GM19238 (cell line): ENCODE data around the gene TCN2.
A peak's percentile ranks its signal among the peaks of the same experiment; 100 is the strongest.
"Not testable (repeated sequence)": the region's sequence is repeated elsewhere in the genome, so short reads cannot be mapped to it uniquely, and the experiment has no call there.

Source experiments
- DNase-seq: peaks from one replicate; pipeline ENCODE4 v3.0.0; 2011; ENCODE audit warnings: low spot score; ENCODE audit not compliant: insufficient read length

TCN2 gene

DNA sequence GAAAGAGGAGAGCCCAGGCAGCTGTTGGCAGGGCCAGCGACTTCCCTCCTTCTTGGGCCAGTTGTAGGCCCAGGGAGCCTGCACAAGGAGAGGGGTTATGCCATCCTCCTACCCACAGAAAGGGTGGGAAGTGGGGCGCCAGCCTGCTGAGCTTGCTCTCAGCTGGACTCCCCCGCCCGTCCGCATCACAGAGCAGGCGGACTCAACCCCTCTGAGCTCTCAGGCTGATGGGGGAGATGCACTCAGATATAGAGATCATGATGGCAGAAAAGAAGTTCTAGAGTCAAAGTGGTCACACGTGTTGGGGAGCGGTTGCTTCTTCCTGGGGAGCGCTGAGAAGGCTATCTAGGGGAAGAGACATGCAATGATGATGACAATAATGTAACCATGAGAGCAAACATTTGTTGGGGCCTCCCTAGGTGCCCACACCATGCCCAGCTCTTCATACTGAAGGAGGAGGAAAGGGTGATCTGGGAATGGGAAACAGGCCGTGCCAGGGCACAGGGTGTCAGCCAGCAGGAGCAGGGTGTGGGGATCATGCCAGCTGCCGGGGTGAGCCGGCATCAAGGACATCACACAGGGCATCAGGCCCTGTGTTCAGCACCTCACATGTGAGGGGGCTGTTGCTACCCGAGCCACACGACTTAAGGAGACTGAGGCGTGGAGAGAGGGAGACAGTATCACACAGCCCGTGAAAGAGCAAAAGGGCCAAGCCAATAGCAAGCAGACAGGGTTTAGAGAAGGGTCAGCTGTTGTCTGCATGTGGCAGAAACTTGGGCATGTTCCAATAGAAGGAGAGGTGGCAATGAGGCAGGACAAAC lies 36.3 kb downstream of the TCN2 start:
- no peak for DNase-seq

DNA sequence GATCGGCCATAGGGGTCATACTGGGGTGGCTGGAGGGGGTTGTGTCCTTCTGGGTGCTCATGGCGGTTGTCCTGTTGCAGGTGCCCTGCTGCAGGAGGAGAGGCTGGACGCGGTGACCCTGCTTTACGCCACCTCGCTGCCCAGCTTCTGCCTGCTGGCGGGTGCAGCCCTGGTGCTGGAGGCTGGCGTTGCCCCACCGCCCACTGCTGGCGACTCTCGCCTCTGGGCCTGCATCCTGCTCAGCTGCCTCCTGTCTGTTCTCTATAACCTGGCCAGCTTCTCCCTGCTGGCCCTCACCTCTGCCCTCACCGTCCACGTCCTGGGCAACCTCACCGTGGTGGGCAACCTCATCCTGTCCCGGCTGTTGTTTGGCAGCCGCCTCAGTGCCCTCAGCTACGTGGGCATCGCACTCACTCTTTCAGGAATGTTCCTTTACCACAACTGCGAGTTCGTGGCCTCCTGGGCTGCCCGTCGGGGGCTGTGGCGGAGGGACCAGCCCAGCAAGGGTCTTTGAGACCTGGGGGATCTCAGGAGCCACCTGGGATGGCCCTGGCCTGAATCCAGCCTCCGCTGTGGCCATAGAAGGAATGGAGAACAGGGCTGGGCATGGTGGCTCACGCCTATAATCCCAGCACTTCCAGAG lies 39.7 kb downstream of the TCN2 start:
- no peak for DNase-seq

DNA sequence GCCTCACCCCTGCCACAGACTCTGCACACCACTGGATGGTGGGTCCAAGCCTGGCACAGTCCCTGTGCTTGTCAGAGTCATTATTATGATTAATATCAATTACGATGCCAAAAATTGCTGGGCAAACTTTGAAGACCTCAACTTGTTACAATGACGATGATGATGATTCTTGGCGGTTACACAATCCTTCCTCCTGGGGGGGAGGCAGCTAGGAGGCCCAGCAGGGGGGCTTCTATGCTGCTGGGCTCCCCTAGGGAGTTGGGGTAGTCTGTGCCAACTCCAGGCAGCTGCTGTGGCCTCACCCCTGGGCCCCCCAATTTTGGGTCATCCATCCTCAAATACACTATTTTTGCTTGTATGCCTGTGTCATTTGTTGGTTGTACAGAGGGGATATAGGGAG lies 40.6 kb downstream of the TCN2 start:
- DNase-seq, result no peak

DNA sequence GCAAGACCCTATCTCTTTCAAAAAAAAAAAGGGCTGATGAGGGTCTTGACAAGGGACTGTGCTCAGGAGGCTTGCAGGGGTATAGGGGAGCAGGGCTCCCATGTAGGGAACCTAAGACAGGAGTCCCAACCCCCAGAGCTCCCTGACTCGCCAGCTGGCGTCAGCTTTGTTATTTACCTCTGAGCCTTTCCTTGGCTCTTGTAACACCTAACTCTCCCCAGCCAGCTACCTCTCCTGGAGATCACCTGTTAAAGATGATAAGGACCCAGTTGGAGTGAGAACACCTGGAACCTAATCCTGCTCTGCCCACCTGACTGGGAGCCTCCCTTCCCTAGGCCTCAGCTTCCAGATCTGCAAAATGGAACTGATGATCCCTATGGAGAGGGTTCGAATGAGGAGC lies 41.9 kb downstream of the TCN2 start:
- no peak for DNase-seq

DNA sequence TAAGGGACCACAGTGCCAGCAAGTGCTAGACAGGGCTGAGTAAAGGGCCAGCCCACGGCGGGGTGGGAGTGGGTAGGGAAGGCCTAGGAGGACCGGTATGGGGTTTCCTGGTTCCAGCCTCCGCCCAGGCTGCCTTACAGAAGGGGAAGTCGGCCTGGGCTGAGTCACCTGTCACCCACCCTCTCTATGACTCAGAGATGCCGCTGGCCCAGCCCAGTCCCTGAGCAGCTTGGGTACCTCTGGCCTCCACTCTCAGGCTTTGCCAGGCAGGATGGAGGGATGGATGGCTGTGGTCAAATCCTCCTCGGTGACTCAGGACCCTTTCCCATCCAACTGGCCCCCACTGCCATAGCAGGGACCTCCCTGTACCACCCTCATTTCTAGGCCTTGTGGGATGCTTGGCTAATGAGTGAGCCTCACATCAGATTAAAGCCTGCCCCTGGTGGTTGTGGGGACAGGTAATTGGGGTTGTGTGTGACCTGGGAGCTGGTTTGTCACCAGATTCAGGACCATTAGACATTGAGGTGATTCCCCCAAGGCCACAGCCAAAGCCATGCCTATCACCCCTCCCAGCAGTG lies 42.5 kb downstream of the TCN2 start:
- peak; percentile 39 for DNase-seq

DNA sequence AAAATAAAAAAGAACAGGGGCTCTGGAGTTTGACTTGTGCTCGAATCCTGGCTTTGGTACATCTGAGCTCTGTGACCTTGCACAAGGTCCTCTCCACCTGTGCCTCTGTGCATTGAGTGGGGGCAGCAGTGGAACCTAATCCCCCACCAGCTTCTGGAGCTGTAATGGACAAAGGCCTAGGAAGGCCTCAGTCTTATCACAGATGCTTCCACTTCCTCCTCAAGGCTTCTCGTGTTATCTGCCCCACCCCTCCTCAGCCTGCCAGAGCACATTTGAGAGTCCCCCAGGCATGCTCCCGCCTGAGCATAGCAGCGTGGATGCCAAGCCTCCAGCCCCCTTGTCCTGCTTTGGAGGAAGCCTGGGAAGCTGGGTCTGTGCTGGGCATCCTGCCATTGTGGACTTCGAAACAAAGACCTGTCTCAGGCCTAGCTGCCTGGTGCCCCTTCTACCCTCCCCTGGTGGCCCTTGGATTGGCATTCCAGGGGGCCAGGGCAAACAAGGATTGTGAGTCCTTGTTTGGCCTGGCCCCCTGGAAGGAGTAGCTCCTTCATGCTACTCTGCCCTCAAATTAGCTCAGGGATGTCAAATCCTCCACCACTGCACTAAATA lies 43.6 kb downstream of the TCN2 start:
- no peak for DNase-seq

DNA sequence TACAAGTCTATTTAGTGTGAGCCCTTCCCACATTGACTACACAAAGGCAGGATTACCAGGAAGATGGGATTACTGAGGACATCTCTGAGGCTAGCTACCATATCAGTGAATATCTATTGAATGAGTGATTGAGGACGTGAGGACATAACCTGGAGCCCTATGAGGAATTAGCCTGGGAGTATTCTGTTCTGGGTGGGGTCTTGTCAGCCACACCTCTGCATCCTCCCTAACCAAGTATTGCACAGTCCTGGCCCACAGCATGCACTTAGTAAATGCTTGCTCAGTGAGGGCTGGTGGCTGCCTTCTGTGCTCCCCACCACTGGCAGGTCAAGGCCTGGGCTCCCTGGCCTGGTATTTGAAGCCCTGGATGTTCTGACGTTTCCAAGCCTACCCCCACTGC lies 45.9 kb downstream of the TCN2 start:
- DNase-seq, result no peak

DNA sequence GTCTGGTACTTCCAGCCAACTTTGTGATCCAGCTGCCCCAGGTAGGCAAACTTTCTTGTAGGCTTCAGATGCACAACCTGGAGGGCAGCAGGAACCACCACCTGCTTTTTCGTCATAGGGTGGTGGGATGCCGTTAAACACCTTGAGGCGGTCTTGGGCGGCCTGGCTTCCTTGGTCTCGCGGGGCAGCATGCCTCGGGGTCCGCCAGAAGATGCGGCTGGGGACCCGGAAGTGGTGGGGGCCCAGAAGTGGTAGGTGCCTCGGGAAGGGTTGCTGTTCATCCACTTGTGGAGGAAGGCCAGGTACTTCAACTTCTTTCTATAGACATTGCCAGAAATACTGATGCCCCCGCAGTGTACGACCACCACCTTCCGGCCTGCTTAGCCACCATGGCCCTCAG lies 47.4 kb downstream of the TCN2 start:
- no peak for DNase-seq

DNA sequence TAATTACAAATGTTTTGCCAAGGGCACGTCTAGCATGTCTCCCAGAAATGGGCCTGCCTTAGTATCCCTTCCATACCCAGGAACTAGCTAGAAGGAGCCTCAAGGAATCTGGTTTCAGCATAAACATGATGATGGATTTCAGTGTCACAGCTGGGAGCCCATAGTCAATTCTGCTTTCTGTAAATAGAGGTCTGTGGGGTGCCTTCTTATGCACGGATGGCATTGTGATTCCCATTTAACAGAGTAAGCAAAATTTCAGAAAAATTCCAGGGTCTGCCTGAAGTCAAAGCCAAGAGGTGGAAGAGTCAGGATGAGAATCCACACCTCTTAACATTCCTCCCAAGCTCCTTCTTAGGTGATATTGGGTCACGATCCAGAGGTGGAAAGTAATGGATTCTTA lies 48.6 kb downstream of the TCN2 start:
- DNase-seq, result no peak

DNA sequence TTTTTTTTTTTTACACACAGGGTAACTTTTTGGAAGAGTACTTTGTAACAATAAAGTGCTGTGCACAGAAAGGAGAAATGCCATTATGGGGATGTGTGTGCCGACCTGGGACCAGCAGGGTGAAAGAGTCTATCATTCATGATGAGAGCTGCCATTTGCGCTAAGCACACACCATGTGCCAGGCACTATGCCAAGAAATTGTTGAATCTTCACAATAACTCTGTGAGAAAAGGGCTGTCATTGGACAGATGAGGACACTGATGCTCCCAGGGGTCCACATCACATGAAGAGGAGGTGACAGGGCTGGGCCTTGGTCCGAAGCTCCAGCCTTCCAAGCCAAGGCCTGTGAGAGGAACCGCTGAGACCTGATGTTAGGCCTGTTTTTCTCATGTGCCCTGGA lies 55.1 kb downstream of the TCN2 start:
- no peak for DNase-seq

DNA sequence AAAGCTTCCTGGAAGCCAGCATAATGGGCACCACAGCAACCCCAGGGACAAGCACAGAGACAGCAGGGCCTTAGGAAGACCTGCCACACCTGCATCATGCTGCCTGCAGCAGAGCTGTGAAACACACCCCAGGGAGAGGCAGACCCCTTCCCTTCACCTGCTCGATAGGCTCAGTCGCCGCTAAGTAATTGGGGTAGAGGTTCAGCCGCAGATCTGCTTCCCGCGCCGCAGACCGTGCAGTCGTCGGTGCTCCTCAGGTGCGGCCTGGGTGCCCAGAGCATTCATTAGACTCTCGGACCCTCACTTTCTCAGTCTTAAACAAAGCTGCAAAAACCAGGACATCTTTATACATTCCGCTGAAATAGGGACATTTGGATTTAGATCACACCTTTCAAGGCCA lies 57.8 kb downstream of the TCN2 start:
- no peak for DNase-seq

DNA sequence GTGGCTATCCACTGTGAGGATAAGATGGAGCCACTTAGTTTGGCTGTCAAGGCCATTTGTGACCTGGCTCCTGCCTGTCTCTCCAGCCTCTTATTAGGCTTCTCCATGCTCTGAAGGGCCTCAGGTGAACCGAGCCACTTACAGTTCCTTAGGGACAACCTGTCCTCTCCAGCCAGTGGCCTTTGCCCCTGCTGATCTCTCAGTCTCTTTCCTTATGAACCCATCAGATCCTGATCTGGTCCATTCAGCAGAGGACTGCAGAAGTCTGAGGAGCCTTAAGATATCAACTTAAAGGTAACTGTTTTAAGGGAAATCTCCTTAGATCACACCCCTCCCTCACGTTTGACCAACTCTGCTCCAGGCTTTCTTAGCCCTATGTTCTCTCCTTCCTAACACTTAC lies 58.3 kb downstream of the TCN2 start:
- DNase-seq, result no peak

DNA sequence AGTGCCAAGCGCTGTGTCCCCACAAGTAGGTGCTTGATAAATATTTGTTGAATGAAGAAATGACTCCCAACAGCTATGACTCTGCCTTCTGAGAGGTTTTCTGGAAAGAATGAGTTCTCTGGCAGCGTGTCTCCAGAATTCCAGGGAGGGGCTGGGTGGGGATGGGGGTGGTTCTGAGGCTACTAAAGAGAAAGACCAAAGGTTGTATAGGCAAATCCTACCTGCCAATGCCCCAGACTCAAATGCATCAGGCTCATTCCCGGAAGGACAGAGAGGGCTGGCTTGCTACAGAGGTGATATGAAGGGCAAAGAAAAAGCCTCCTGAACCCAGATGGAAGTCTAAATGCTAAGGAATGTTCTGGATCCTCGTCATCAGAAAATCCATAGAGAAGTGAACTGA lies 58.8 kb downstream of the TCN2 start:
- DNase-seq, result no peak

DNA sequence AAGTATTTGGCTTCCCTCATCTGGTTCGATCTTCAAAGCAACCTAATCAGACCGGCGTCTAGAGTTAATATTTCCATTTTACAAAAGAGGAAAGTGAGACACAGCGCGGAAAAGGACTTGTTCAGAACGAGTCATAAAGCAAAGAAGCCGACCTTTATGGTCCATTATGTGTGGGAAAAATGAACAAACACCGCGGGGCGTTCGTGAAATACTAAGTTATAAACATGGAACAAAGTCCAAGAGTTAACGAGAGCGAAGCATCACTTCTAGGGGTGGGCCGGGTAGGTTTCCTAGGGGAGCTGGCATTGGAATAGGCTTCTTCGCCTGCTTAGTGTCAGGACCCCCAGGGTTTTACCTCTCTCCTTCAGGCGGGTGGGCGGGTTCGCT lies 60.1 kb downstream of the TCN2 start:
- DNase-seq, result no peak

DNA sequence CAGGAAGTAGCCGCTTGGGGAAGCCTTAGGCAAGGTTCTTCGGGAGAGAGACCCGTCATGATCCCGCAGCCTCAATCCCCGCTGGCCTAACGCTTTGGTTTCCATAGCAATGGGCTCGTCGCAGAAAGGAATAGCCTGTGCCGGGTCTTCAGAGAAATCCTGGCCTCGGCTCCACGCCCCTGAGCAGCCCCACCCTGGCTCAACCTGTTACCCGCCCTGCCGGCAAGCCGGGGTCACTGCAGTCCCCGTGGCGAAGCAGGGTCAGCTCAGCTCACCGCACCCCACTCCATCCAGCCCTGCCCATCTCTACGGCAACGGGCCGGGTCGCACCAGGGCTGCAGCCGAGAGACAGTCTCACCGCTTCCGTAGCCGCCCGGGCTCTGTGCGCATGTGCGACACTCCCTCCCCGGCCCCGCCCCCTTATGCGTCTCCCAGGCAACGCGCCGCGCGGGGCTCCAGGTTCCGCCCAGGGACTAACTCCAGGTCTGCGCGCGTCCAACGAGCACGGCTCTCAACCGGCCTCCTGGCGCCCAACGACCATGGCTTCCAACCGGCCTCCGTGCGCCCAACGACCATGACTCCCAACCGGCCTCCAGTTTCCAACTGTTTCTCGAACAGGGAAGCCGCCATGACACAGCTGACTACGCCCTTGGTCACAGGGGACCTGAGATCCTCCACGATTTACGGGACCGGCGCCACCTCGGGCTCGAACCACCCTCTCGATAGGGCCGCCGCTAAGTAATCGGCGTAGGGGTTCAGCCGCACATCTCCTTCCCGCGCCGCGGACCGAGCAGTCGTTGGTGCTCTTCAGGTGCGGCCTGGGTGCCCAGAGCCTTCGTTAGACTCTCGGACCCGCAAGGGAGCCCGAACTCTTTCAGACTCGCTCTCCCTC lies 60.8 kb downstream of the TCN2 start, which contains the start of gene DUSP18:
DUSP18 (minus strand) TSS at position 382 of the 892 bp plus-strand sequence. CDS start 3,872 bp downstream, outside the sequence.
- peak; percentile 98 for DNase-seq

DNA sequence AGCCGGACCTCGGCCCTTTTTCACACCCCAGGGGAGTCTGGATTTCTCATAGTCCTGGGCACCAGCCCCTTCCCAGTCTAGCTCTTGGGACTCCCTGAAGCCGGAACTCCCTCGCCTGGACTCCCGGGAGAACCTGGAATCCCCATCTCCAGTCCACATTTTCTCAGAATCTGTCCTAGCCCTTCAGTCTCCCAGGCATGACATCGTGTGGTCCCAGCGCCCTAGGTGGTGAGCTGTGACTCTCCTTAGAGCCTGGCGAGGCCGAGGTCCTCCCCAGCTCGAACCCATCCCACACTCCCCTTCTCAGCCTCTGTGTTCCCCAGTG lies 61.4 kb downstream of the TCN2 start:
- no peak for DNase-seq

DNA sequence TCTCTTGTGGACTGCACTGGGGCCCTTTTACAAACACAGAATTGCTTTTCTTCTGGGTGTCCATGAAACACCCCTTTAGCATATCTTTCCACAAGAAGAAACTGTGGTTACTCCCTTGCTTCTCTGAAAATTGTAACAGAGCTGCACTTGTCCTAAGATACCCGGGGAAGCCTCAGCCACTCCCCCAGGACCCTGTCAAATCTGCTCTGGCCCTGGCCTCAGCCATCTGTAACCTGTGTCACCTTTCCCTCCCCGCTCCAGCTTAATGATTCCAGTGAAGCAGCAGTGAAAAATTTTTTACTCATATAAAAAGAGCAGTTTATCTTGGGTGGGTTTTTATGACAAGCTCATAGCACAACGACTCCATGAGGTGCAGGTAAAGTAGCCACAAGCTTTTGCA lies 64.1 kb downstream of the TCN2 start:
- no peak for DNase-seq

DNA sequence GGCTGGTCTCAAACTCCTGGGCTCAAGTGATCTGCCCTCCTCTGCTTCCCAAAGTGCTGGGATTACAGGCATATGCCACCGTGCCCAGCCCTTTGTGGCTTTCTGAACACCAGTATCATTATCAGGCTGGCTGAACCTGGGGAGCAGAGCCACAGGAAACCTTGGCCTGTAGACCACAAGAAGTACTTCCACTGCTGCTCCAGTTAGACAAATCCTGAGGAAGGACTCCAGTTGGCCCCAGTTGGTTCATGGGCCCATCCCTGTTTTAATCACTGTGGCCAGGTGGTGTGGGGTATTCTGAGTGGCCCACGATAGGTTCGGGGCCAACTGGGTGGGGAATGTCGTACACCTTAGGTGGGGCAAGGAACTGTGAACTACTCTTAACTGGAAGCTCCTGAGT lies 66.2 kb downstream of the TCN2 start:
- DNase-seq, result no peak

DNA sequence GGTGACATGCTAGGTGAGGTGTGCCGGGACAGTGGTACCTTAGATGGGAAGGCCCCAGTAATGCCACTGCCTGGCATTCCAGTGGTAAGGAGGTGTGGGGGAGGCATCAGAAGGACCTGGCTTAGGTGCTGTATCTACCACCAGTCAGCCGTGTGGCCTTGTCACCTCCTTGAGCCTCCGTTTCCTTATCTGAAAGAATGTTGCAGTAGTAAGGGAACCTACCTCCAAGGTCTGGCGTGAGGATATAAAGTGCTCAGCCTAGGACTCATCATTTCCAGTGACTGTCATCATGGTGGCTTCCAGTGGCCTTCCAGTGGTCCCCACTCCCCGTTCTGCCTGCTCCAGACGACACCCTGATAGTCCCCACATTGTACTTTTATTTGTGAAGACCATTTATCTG lies 67.5 kb downstream of the TCN2 start:
- DNase-seq, result no peak

DNA sequence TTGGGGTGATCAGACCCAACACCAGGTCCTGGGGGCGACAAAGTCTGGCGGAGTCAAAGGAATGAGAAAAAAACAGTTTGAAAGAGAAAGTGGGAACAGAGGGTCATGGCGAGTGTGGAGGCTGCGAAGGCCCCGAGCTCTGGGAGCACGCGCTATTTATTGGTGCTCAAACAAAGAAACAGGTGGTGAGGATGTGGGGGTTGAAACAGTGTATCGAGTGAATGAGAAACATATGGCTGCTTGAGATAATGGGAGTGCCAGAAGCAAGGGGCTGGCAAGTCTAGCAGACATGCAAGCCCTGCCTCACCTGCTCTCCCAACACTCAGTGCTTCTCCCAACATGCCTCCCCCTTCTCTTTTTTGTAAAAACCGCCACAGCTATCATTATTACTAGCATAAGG lies 68.5 kb downstream of the TCN2 start:
- no peak for DNase-seq

DNA sequence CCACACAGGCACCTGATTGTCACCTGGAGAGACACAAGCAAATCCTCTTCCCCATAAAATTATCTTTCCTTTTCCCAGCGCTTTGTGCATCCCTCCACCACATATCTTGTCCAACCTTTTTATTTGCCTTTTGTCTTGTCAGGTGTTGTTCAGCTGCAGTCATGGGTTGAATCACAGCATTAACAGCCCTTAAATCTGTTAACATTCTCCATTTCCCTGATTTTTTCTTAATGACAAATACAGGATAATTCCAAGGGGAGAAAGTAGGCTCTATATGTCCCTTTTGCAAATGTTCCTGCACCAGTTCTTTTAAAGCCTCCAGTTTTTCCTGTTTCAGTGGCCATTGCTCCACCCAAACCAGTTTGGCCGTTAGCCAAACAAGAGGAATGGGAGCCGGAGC lies 69.6 kb downstream of the TCN2 start:
- DNase-seq, result not testable (repeated sequence)
